Glutamatergic neuron (in vitro differentiated cells): ENCODE measurements around the gene CAMK2D. TPM values are rescaled to one million over a fixed set of nuclear protein-coding genes. Genes with fewer than 3 reads are reported as not detected.

ENCODE experiments used
- DNase-seq: peaks from one replicate; pipeline ENCODE4 v3.0.0; 2022
- H3K27ac Mint-ChIP-seq: one replicate; pipeline ENCODE4 v1.8.0; 2020; ENCODE audit warnings: mild to moderate bottlenecking, mixed read lengths, inconsistent platforms; ENCODE audit not compliant: unreplicated experiment
- H3K27me3 Mint-ChIP-seq: one replicate; pipeline ENCODE4 v1.8.0; 2020; ENCODE audit warnings: mild to moderate bottlenecking, moderate library complexity, mixed read lengths, inconsistent platforms; ENCODE audit not compliant: unreplicated experiment
- H3K36me3 Mint-ChIP-seq: one replicate; pipeline ENCODE4 v1.8.0; 2020; ENCODE audit warnings: mild to moderate bottlenecking, mixed read lengths, inconsistent platforms; ENCODE audit not compliant: unreplicated experiment
- H3K4me1 Mint-ChIP-seq: one replicate; pipeline ENCODE4 v1.8.0; 2020; ENCODE audit warnings: mild to moderate bottlenecking, low read depth, mixed read lengths, inconsistent platforms; ENCODE audit not compliant: unreplicated experiment
- H3K4me3 Mint-ChIP-seq: one replicate; pipeline ENCODE4 v1.8.0; 2020; ENCODE audit warnings: mild to moderate bottlenecking, mixed read lengths, inconsistent platforms; ENCODE audit not compliant: unreplicated experiment
- H3K9me3 Mint-ChIP-seq: one replicate; pipeline ENCODE4 v1.8.0; 2020; ENCODE audit warnings: mild to moderate bottlenecking, moderate library complexity, mixed read lengths, inconsistent platforms; ENCODE audit not compliant: unreplicated experiment
- total RNA-seq: library from RNA; stranded (reverse); fragmentation: NEBNext Ultra II Directional; extraction: Animal tissue kit (Norgen Biotek cat#: 25700); gene quantifications from one replicate; pipeline ENCODE4 v1.2.1, GENCODE V29; 2021; ENCODE audit not compliant: unreplicated experiment
- TF ChIP-seq, protein P1 (sequence below): fragments of 200-600 bp; sonication (generic); IDR thresholded peaks from one replicate; pipeline ENCODE4 v1.5.0; 2021; ENCODE audit not compliant: partially characterized antibody, unreplicated experiment

CAMK2D gene
- total RNA-seq, 1 donor from 2014 or later: 24.8 TPM

DNA sequence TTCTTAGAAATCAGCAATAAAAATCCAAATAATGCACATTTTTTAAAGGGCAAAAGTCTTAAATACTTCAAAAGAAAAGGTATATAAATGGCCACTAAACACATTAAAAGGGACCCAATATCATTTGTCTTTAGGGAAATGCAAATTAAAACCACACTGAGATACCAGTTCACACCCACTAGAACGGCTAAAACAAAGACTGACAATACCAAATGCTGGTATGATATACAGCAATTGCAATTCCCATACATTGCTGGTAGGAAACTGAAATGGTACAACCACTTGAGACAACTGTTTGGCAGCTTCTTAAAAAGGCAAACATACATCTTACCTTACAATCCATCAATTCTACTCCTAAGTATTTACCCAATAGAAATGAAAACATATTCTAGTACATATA lies 33.7 kb downstream of the CAMK2D start:
- DNase-seq: no peak

DNA sequence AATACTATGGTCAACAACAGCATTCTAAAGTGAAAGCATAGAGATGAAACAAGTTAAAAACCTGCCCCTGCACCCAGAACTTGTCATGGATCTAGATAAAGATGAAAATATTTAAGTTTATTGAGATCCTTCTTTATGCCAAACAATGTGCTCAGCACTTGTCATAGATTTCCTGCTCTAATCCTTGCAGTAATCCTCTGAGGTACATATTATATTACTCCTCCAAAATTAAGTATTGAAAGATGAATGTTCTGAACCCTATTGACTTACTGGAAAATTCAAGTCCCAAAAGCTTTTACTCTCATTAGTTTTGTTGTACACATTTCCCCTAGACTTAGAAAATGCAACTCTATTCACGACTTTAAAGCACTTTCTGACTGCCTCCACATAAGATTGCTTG lies 35.6 kb downstream of the CAMK2D start:
- H3K4me1 Mint-ChIP-seq: peaks cover 2% of the 10 kb centered on the region
- no peaks in the 10 kb centered on the region for H3K36me3 Mint-ChIP-seq
- H3K27me3 Mint-ChIP-seq: no peaks in the 10 kb centered on the region
- no peak for DNase-seq
- H3K4me3 Mint-ChIP-seq: no peak overlapping the region
- TF ChIP-seq, protein P1, sequence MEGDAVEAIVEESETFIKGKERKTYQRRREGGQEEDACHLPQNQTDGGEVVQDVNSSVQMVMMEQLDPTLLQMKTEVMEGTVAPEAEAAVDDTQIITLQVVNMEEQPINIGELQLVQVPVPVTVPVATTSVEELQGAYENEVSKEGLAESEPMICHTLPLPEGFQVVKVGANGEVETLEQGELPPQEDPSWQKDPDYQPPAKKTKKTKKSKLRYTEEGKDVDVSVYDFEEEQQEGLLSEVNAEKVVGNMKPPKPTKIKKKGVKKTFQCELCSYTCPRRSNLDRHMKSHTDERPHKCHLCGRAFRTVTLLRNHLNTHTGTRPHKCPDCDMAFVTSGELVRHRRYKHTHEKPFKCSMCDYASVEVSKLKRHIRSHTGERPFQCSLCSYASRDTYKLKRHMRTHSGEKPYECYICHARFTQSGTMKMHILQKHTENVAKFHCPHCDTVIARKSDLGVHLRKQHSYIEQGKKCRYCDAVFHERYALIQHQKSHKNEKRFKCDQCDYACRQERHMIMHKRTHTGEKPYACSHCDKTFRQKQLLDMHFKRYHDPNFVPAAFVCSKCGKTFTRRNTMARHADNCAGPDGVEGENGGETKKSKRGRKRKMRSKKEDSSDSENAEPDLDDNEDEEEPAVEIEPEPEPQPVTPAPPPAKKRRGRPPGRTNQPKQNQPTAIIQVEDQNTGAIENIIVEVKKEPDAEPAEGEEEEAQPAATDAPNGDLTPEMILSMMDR: no peak
- H3K9me3 Mint-ChIP-seq: no peaks in the 10 kb centered on the region
- H3K27ac Mint-ChIP-seq: no peak overlapping the region

More for the DNA sequence above, 33.7 kb downstream of the CAMK2D start:
- Mint-ChIP-seq H3K4me1 (peaks cover 2% of the 10 kb centered on the region), H3K27me3 (no peaks in the 10 kb centered on the region), H3K9me3 (no peaks in the 10 kb centered on the region), H3K27ac (no peak overlapping the region), H3K36me3 (no peaks in the 10 kb centered on the region), H3K4me3 (no peak overlapping the region)
- TF ChIP-seq, protein P1: no peak

DNA sequence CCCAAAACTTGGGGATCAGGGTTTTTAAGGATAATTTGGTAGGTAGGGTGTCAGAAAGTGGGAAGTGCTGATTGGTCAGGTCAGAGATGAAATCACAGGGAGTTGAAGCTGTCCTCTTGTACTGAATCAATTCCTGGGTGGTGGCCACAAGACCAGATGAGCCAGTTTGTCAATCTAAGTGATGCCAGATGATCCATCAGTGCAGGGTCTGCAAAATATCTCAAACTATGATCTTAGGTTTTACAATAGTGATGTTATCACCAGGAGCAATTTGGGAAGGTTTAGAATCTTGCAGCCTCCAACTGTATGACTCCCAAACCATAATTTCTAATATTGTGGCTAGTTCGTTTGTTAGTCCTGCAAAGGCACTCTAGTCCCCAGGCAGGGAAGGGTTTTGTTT lies 43.3 kb downstream of the CAMK2D start:
- no peak for DNase-seq
- Mint-ChIP-seq H3K4me3 (no peak overlapping the region), H3K9me3 (no peaks in the 10 kb centered on the region), H3K27ac (no peak overlapping the region), H3K4me1 (no peaks in the 10 kb centered on the region), H3K27me3 (no peaks in the 10 kb centered on the region), H3K36me3 (no peaks in the 10 kb centered on the region)
- TF ChIP-seq, protein P1: no peak

DNA sequence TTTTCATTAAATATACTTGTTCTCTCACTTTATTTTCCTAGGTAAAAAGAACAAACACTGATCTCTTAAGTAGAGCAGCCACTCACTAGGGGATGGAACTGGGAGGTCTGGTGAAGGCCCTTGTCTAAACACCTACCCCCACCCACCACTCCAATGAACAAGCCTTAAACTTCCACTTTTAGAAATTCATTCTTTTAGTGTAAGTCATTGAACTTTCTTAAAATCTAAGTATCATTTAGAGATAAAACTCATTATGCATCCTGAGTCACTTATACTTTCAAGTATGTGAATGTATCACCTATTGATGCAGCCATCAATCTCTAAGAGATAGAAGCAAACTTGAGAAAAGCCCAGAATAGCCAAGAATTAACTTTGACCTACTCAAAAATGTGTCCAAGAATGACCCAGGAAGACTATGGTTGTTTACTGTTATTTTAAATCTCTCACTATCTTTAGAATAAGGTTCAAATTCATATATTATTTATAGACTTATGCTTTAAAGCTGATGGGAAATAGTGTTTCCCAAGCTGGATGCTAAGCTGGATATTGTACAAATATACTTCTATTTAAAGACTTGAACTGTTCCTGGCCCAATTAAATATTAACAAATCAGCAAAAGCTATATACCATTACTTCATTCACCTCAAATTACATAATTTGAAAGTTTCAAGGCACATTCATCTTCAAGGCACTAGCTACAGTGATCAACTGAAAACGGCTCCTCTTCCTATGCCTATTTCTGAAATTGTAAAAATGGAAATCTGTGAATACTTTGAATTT lies 49.5 kb downstream of the CAMK2D start:
- Mint-ChIP-seq H3K27me3 (no peaks in the 10 kb centered on the region), H3K9me3 (no peaks in the 10 kb centered on the region), H3K36me3 (no peaks in the 10 kb centered on the region), H3K27ac (no peak overlapping the region), H3K4me1 (no peaks in the 10 kb centered on the region), H3K4me3 (no peak overlapping the region)
- TF ChIP-seq, protein P1: no peak
- no peak for DNase-seq

DNA sequence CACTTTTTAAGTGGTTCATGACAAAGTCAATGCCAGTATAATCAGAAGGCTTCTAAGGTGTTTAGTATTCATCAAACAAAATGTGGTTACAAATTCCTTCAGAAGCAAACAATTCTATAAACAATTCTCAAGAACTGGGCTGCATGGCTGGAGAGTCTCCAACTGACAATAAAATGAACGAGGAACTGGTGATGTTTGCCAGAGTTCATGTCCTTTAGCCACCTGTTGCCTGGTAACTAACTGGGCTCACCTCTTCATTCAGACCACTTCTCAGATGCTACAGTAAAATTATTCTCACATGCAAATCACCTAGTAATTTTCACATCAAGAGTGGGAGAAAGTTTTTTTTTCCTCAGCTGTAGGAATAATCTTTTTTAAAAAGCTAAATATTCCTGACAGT lies 53.3 kb downstream of the CAMK2D start:
- H3K27ac Mint-ChIP-seq: no peak overlapping the region
- H3K9me3 Mint-ChIP-seq: no peaks in the 10 kb centered on the region
- no peak for DNase-seq
- H3K4me3 Mint-ChIP-seq: no peak overlapping the region
- no peaks in the 10 kb centered on the region for H3K27me3 Mint-ChIP-seq
- H3K4me1 Mint-ChIP-seq: no peaks in the 10 kb centered on the region
- H3K36me3 Mint-ChIP-seq: no peaks in the 10 kb centered on the region
- TF ChIP-seq, protein P1: no peak
